Measurements from ENCODE around the gene ACOT11.

ACOT11 gene

DNA sequence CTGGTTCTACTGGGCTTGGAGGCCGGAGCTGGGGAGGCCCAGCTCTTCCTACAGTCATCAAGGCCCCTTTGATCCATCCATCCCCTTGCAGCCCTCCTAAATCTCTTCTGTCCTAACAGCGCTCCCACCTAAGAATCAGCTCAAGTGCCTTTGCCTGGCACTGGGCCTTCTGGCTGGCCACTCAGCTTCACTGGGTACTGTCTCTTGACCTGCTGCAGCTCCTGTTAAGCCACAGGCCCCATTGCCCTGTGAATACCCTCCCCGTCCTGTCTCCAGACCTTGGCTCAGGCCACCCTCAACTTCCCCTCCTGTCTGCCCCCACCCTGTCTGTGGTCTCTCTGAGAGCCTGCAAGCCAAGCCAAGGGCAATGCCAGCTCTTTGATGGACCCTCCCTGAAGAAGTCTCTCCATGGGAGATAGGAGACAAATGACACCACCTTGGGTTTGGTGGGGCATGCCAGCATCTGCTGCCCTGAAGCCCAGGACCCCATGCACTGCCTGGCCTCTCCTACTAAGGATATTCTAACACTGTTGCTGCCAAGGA lies 48.0 kb downstream of the ACOT11 start:
- TF ChIP-seq CTCF (conservative IDR thresholded peaks at IDR 0.05): no peak
- no peak overlapping the region for H3K27ac ChIP-seq

GRCh38 chr1:54596756-54597155 lies 48.7 kb downstream of the ACOT11 start:
- no peak for TF ChIP-seq CTCF (conservative IDR thresholded peaks at IDR 0.05)
- H3K27ac ChIP-seq: no peak overlapping the region

DNA sequence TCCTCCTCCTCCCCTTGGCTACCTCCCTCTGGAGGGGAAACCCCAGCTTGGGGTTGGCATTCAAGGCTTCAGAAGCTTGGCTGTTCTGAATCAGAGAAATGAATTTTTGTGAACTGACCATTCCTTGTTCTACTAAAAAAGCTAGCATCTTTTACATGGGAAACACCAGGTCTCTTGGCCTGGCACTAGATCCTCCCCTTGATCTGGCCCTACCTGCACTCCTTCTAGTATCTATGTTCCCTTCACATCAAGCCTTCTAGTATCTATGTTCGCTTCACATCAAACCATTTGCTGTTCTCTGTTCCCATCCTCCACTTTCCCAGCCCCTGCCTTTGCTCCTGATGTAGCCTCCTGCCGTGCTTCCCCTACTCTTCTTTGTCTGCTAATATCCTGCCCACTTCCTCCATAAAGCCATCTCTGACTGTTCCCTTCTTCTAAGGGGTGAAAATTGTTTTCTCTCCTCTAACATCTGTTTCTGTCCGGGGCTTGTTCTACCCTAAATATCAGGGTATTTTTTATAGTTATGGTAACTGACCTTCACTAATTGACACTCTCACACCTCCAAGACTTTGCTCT lies 49.5 kb downstream of the ACOT11 start:
- no peak overlapping the region for H3K27ac ChIP-seq
- TF ChIP-seq CTCF (conservative IDR thresholded peaks at IDR 0.05): no peak

- no peak for TF ChIP-seq CTCF (conservative IDR thresholded peaks at IDR 0.05)
- H3K27ac ChIP-seq: no peak overlapping the region
These were observed 51.3 kb downstream of the ACOT11 start for GRCh38 chr1:54599211-54599823.

- no peak overlapping the region for H3K27ac ChIP-seq
- no peak for TF ChIP-seq CTCF (conservative IDR thresholded peaks at IDR 0.05)
These were observed 53.1 kb downstream of the ACOT11 start for GRCh38 chr1:54600947-54601721.

- TF ChIP-seq CTCF (conservative IDR thresholded peaks at IDR 0.05): no peak
- no peak overlapping the region for H3K27ac ChIP-seq
These were observed 53.7 kb downstream of the ACOT11 start for GRCh38 chr1:54601730-54602129.

- TF ChIP-seq CTCF (conservative IDR thresholded peaks at IDR 0.05): no peak
- H3K27ac ChIP-seq: no peak overlapping the region
These were observed 54.5 kb downstream of the ACOT11 start for GRCh38 chr1:54602554-54602953.
